ENCODE measurements around the gene NRXN3.

Gene NRXN3

DNA sequence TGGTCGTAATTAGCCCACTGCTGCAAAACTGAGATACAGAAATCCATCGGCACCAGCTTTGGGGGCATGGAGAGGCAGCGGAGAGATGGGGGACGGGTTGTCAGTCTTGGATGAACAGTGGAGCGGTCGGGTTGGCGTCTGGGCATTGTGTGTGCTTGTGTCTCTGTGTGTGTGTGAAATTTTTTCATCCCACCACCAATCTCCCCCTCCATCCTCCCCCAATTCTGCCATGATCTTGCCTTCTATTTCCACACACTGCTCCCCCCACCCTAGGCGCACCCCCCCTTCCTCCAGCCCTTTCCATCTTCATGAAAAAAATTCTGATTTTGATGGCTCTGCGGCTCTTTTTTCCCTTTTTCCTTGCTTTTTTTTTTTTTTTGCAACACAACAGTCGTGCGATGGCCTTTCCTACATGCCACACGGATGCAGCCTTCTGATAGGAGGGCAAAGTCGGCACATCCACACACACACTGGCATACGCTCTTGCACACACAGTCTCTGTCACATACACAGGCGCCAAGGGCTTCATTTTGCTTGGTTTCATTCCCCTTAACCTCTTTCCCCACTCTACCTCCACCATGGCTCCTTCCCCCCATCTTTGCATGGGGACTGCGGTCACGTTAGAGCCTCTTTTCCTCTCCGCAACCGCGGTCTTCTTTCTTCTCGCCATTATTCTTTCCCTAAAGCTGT lies 3.3 kb downstream of the NRXN3 start:
- no peak for DNase-seq (ENCODE audit: low read depth)

DNA sequence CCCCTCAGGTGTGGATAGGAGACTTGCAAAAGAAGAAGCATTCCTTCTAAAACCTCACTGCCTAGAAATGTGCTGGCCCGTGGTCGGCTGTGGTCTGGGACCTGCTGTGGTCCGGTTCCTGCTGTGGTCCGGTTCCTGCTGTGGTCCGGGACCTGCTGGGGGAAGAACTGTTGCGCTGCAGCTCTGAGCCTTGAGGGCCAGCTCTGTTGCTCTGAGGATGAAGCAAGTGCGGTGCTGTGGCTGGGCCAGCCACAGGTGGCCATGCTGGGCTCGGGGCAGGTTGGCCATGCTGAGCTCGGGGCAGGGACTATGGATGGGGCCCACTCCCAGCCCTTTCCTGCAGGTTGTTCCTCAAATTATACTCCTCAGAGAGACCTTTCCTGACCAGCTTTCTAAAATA lies 5.2 kb downstream of the NRXN3 start:
- DNase-seq (ENCODE audit: low read depth), result no peak

DNA sequence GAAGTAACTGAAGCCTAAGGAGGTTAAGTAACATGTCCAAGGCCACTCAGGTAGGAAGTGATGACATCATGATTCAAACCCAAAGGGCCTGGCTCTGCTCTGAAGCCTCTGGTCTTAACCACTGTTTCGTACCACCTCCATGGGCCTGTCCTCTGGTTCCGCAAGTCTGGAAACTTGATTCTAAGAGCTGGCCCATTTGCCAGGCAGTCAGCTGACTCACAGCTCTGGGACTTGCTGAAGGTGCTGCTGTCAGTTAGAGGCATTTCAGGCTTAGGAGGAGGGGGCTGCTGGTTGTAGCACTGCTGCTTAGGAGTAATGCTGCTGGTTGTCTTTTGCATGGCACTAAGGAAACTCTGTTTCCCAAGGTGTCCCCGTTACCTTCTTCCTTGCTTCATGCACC lies 7.9 kb downstream of the NRXN3 start:
- no peak for DNase-seq (ENCODE audit: low read depth)

DNA sequence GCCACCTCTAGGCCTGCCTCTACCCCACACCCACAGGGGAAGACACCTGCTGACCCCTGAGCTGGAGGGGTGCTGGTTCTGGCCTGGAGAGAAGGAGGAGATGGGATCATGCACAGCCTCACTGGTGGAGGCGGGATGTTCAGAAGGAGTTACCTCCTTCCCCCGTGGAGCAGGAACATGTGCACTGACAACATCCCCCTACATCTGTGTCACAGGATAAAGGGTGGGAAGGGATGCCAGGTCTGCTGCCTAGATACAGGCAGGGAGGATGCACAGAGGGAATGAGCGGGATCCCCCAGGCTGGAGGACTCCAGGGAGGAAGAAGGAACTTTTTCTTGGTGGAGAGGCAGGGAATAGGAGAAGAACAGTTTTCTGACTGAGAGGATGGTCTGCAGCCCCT lies 8.8 kb downstream of the NRXN3 start:
- DNase-seq (ENCODE audit: low read depth), result no peak

DNA sequence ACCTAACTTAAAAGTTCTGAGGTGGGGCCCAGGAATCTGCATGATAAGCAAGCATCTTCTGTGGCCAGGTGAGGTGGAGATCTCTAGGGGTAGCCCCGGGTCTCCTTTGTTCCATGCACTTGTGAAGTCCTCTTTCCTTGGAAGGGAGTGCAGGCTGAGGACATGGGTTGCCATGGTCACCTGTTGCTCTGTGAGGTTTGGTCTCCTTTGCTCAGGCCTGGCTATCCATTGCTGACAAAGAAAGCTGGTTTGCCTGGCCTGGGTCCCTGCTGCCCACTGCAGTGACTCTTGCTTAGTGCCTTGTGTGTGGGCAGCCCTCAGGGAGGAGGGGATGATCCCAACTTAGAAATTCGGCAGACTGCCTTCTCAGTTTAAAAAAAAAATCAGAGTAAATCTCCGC lies 11.1 kb downstream of the NRXN3 start:
- no peak for DNase-seq (ENCODE audit: low read depth)

DNA sequence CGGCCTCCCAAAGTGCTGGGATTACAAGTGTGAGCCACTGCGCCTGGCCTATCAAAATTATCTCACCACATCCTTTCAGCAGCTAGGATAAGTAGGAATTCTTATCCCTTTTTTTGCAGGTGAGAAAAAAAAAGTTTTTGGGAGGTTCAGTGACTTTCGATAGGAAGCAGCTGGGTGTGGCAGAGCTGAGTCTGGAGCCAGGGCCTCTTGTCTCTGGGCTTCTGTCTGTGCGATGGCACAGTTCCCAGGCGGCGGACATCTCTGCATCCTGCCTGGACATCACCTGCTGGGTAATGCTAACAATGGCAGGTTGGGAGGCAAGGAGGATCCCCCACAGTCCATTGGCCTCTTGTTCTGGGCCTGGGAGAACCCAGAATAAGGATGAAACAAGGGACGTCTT lies 12.5 kb downstream of the NRXN3 start:
- no peak for DNase-seq (ENCODE audit: low read depth)

DNA sequence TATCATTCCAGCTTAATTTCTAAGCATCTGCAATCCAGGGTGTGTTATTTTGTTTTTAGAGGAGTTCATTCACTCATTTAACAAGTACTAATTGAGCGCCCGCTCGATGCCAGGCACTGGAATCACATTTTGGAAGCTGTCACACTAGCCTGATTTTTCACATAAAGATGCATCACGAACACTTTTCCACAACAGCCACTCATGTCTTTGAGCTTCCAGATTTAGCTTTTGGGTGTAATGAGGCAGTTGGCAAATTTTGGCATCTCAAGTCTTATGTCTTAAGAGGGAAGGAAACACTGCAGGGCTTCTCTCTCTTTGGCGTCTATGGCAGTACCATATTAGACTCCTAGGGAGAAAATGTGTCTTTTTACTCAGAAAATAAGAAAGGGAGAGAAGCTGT lies 14.0 kb downstream of the NRXN3 start:
- DNase-seq (ENCODE audit: low read depth), result no peak

DNA sequence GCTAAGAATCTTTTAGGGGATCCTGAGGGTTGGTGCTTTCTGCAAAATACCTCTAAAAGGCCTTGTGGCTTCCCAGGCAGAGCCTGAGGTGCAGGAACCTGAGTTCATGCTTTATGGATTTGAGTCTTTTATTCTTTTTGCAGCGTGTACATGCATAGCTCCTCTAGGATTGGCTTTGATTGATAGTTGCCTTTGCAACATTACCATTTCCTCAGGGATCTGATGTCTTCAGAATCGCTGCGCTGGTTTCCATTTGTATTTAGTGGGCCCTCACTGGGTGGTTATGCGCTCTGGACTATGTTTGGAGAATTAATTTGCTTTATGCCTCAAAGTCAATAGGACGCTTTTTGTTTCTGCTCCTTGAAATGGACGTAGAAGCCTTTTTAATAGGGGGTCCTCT lies 16.1 kb downstream of the NRXN3 start:
- DNase-seq (ENCODE audit: low read depth), result no peak

DNA sequence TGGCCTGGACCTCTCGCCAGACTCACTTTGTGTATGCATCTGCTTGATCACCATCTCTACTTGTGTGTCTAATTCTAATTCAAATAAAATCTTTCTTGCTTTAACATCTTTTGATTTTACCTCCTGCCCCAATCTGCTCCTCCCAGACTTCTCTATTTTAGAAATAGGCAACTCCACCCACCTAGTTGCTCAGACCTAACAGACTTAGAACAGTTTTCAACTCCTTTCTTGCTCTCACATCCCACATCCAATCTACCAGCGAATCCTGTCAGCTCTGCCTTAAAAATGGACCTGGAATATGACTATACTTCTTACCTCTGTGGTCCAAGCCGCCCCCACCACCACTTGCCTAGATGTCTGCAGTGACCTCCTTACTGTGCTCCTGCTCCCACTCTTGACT lies 18.7 kb downstream of the NRXN3 start:
- no peak for DNase-seq (ENCODE audit: low read depth)

DNA sequence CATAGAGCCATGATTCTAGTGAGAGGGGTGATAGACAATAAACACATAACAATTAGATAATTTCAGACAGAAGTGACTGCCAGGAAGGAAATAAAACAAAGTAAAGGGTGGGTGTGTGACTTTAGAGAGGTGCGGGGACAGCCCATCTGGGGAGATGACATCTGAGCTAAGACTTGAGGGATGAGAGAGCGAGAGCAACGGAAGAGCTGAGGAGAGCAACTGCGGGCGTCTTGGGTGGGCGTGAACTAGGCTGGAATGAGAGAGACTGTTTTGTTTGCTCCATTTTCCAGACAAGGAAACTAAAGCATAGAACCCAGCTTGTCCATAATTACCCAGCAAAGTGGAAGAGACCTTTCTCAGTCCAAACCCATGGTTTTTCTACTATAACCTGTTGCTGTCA lies 25.3 kb downstream of the NRXN3 start:
- DNase-seq (ENCODE audit: low read depth), result no peak

DNA sequence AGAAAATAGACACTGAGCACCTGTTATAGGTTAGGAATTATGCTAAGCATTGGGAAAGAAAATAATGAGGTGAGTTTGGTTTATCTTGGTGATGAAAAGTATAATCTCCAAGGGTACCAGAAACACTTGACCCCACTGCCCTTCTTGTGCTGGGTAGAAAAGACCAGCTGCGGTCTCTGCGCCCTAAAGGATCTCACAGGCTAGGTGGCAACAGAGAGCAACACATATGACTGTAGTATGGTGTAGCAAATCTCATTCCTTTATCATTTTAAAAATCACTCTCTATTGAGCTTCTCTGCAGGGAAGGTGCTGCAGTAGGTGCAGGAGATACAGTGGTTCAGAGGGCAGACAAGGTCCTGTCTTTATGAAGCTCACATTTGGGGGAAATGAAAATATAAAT lies 26.1 kb downstream of the NRXN3 start:
- DNase-seq (ENCODE audit: low read depth), result no peak

DNA sequence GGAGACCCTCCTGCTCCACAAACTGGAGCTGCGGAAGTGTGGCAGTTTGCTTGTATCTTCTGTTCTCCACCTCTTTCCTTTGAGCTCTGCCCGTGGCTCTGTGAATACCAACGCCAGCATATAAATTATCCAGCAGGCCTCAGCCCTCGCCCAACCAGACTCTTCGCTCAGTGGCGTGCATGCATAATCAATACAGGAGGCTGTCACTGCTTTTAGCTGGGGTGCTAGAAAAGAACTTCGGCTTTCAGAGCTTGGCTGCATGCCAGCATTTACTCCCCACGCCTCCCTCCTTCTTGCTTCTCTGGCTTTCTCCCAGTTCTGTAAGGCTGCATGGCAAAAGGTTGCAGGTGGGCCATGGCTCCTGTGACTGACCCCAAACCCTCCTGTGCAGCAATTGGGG lies 26.9 kb downstream of the NRXN3 start:
- no peak for DNase-seq (ENCODE audit: low read depth)

DNA sequence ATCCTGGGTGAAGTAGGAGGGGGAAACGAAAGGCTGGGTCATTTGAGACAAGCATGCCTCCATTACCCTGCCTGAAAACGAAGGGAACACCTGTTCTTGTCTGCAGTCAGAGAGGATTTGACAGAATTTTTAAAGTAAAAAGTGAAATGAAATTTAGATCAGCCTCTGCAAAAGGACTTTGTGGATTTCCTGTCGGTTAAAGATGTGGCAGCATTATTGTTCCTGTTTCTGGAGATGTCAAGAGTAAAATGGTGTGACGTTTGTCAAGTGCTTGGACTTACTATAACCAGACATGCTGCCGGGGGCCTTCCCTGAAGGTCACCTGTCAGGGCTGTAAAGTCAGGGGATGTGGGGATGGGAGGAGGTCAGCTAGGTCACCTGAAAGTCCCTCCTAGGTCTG lies 32.0 kb downstream of the NRXN3 start:
- DNase-seq (ENCODE audit: low read depth), result no peak

DNA sequence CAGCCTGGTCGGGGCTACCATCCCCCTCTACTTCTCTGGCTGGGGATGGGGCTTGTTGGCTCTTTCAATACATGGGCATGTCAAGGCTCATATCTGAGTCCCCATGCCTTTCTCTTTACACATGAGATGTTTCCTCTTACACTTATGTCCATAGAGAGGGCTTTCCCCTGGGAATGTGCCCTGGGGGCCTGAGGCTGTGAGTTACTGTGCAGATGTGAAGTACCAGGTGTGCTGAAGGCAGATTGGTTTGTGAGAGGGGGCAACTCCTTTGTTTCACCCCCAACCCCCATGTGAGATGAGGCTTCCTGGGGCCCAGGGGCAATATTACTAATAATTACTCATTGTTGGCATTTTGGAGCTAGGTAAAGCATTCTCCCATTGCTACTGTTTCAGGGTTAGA lies 32.8 kb downstream of the NRXN3 start:
- no peak for DNase-seq (ENCODE audit: low read depth)

DNA sequence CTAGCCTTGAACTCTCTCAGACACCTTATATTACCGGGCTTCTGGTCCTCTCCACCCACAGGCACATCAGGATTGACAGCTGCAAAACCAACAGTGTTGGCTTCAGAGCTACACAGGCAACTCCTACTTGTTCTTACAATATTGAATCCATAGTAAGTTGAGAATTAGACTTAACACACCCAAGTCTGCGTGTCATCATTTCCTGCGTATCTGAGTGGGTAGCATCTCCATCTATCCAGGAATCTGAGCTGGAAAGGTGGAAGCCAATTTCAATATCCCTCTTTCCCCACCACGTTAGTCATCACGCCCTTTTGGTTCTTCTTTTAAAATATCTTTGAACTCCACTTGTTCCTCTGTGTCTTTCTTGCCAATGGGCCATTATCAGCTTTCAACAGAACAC lies 37.2 kb downstream of the NRXN3 start:
- DNase-seq (ENCODE audit: low read depth), result no peak

DNA sequence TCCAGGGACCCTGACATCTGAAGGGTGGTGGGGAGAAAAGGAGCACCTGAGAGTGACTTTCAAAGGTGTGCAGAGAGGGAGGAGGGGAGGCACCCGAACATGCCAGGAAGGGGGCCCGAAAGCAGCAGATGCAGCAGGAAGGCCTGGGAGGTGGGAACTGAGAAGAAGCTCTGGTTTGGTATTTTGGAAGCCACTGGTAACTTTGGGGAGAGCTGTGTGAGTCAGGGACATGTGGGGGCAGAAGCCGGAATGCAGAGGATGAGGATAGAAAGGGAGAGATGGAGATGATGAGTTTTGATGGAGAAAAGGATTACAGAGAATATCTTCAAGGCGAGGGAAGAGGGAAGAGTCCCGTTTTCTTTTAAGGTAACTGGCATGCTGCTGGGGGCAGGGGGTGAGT lies 50.1 kb downstream of the NRXN3 start:
- DNase-seq (ENCODE audit: low read depth), result no peak

DNA sequence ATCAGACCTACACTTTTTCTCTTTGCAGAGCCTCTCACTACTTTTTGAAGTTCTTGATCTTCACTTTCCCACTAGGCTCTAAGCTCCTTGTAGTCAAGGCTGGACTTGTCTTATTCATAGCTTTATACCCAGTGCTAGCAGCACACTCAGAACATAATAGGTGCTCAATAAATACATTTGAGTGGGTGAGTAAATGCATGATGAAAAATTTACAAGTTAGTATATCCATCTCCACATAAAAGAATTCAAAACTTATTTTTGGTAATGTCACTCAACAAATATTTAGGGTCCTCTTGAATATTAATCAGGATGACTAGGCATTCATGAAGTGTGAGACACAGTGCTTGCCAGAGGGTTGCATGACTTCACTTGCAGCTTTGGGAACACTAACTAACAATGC lies 52.6 kb downstream of the NRXN3 start:
- no peak for DNase-seq (ENCODE audit: low read depth)

DNA sequence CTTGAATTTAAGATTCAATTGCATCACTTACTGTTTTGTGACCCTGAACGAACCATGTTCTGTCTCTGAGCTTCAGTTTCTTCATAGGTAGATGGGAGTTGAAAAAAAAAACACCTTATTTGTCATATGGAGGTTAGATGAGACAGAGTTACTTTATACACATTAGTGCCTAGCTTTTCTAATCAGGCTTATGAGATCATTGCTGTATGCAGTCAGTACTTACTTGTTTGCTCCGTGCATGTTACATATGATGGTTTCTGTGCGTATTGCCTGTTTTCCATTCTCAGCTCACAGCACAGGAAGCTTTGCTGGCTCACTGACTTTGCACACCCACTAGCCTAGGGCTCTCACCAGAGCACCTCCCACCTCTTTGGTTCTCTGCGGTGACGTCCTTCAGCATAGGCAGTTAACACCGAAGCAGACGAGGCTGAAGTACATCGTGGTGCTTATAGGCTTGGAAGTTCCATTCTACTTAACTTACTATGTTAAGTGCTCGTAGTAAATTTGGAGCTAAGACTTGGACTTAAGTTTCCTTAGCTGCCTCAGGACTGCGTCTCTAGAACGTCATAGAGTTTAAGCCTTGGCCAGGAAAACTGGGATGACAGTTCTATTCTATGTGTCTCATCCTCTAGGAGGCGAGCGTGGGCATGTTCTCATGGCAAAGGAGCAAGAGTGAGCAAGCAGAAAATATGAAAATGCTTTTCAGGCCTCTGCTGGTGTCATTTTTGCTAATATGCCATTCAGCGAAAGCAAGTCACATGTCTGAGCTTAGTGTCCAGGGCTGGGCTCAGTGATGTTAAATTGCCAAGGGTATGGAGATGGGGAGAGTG lies 57.3 kb downstream of the NRXN3 start:
- DNase-seq (ENCODE audit: low read depth), result no peak

DNA sequence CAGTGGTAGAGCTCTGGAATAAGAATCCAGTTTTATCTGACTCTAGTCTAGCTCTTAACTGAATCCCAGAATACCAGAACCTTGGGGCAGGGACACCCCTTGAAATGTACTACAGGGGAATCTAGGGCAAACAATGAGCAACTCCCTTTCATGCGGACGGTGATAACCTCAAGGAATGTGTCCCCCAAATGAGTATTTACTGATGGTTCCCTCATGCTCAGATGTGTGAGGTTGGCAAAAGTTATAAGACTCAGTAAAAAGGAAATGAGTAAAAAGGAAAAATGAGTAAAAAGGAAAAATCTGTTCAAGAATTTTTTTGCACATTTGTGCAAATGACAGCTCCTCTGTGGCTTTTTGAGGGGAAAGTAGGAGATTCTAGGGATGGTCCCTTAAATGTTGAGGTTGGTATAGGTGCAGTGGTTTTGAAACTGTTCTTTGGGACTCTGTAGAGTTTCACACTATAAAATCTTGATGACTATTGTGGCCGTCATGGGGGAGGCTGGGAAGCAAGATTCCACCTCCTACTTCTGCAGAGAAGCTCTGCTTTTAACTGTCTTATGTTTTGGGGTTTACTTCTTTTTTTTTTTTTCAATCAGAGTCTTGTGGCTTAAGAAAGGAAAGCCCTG lies 58.6 kb downstream of the NRXN3 start:
- DNase-seq (ENCODE audit: low read depth), result no peak

DNA sequence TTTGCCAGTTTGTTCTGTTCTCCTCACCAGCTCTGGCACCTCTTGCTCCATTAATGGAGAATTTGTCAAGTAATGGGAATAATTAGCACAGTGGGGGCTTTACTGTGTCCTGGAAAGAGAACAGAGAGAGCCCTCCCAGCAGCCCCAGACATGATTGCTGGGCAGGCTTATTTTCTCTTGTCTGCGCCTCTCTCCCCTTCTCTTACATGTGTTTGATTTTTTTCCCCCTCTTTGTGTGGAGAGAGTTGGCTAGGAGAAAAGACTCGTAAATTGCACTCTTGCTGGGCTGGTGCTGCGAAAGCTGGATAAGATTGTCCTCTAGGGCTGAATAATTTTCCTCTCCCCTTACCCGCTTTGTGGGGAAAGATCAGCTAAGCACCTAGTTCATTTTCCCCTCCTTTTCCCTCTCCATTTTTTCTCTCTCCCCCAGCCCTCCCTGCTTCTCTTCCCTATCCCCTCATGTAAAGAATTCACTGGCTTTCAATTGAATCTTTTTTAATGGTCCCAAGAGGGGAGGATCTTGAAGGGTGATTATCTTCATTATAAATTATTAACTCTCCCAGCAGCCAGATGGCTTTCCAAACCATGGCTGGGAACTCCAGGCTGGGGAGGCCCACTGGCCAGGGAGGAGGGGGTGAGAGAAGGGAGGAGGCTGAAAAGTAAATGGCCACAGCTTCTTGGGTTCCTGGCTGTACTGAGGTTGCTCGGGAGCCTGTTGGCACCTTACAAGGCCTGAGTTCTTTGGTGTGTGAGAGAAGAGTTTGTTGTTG lies 62.2 kb downstream of the NRXN3 start:
- no peak for DNase-seq (ENCODE audit: low read depth)

DNA sequence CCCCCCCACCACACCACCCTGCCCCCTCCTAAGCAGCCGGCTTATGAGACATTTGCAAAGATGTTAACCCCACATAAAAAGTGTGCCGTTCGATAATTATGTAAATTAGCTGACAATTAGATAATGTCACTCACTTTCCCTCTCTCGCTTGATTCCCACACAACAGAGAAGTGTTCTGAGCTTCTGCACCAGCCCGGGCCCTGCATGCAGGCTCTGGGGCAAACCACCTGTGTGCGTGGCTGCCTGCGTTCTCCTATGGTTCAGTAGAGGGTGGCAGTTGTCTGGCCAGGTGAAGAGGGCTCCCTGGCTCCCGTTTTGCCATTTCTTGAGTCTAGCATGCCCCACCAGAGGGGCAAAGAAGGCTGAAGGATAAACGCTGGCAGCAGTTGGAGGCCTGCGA lies 68.0 kb downstream of the NRXN3 start:
- no peak for DNase-seq (ENCODE audit: low read depth)

DNA sequence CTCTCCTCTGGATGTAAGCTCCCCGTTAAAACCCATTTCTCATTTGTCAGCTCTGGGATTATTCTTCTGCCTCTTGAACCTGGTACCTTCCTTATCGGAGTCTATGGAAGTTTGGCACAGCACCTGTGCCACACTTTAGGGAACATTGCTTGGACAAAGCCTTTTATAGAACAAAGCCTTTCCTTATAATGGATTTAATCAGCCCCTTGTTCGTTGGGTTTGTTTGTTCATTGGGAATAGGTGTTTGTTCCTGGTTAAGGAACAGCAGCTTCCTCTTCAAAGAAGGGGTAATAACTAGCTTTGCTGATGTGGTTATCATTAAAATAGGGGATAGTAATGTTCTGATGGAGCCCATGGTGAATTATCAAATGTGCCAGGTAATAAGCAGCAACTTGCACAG lies 70.4 kb downstream of the NRXN3 start:
- DNase-seq (ENCODE audit: low read depth), result no peak

DNA sequence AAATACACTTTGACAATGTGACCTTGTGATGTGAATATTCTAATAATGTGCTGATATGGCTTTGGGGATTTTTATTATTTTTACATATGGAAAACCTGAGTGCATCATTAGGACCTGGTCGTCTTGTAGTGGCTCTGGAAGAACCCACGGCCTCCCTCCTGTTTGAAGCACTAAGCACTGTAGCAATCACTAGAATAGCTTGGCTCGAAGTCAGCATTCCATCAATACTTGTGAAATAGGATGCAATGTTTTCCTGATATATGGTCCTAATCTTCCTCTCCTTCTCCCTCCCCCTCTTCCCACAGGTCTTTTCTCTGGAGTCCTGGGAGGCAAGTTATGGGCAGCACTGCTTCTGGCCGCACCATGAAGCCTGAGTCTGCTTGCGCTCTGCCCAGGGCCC lies 71.9 kb downstream of the NRXN3 start:
- DNase-seq (ENCODE audit: low read depth), result no peak
